Stimulated activated CD8-positive, alpha-beta memory T cell treated with anti-CD3 and anti-CD28 coated beads, Interleukin-2, amount 100 ng/mL, for 1 hour (primary cell): Measurements from ENCODE around the gene LGR5.
"Not testable (repeated sequence)": the region's sequence is repeated elsewhere in the genome, so short reads cannot be mapped to it uniquely, and the experiment has no call there.

Experiments used
- DNase-seq, 2 donors: peaks; one replicate each; pipeline ENCODE4 v3.0.0-alpha.2; 2020; ENCODE audit warnings: low read depth in 2 of 2

The LGR5 gene

GRCh38 chr12:71548893-71549292 is 109.3 kb downstream of the LGR5 start:
- no peak for DNase-seq

- no peak for DNase-seq
Observed at GRCh38 chr12:71551529-71551928, 111.9 kb downstream of the LGR5 start.

- DNase-seq, result no peak
Observed at GRCh38 chr12:71552728-71553501, 113.3 kb downstream of the LGR5 start.

GRCh38 chr12:71555191-71555590 is 115.6 kb downstream of the LGR5 start:
- DNase-seq, result no peak

- not testable (repeated sequence) for DNase-seq
Observed at GRCh38 chr12:71555789-71556188, 116.2 kb downstream of the LGR5 start.

GRCh38 chr12:71556448-71556847 is 116.8 kb downstream of the LGR5 start:
- DNase-seq, result no peak

- no peak for DNase-seq
Observed at GRCh38 chr12:71556875-71557274, 117.3 kb downstream of the LGR5 start.

GRCh38 chr12:71558445-71558844 is 118.8 kb downstream of the LGR5 start:
- no peak for DNase-seq

GRCh38 chr12:71562676-71563595 is 123.3 kb downstream of the LGR5 start:
- no peak for DNase-seq

- no peak for DNase-seq
Observed at GRCh38 chr12:71565535-71565934, 125.9 kb downstream of the LGR5 start.

GRCh38 chr12:71566655-71567054 is 127.1 kb downstream of the LGR5 start:
- DNase-seq, result no peak

- no peak for DNase-seq
Observed at GRCh38 chr12:71567537-71567936, 127.9 kb downstream of the LGR5 start.

GRCh38 chr12:71569885-71570284 is 130.3 kb downstream of the LGR5 start:
- not testable (repeated sequence) for DNase-seq

- no peak for DNase-seq
Observed at GRCh38 chr12:71576496-71576895, 136.9 kb downstream of the LGR5 start.

- DNase-seq, result no peak
Observed at GRCh38 chr12:71578694-71579258, 139.2 kb downstream of the LGR5 start.

GRCh38 chr12:71581206-71581605 is 141.6 kb downstream of the LGR5 start:
- no peak for DNase-seq

- DNase-seq, result no peak
Observed at GRCh38 chr12:71582925-71583324, 143.3 kb downstream of the LGR5 start.

GRCh38 chr12:71584356-71584755 is 144.8 kb downstream of the LGR5 start:
- no peak for DNase-seq

GRCh38 chr12:71585218-71585617 is 145.6 kb downstream of the LGR5 start:
- DNase-seq, result no peak

GRCh38 chr12:71587012-71587411 is 147.4 kb downstream of the LGR5 start:
- DNase-seq, result no peak

- DNase-seq, result no peak
Observed at GRCh38 chr12:71589478-71589881, 149.9 kb downstream of the LGR5 start.

GRCh38 chr12:71591601-71592000 is 152.0 kb downstream of the LGR5 start:
- no peak for DNase-seq

- DNase-seq, result no peak
Observed at GRCh38 chr12:71592841-71593240, 153.2 kb downstream of the LGR5 start.
